Body of pancreas (tissue), 4 donors: Measurements from ENCODE around the gene SLC11A1.

Experiments
- POLR2A ChIP-seq, 3 donors: fragments of 450-650 bp; IDR thresholded peaks; one replicate each; pipeline ENCODE4 v1.6.1; 2016; ENCODE audit warnings: antibody characterized with exemption in 3 of 3, mild to moderate bottlenecking in 2 of 3
- TF ChIP-seq, protein P1 (sequence below), 7 experiments: fragments of 450-650 bp in 4 of 7; fragments of 200-600 bp in 3 of 7; sonication (generic) in 3 of 7; IDR thresholded peaks; one replicate each; pipeline ENCODE4 v1.5.1; 2016 to 2019; ENCODE audit warnings: antibody characterized with exemption in 7 of 7

DNA sequence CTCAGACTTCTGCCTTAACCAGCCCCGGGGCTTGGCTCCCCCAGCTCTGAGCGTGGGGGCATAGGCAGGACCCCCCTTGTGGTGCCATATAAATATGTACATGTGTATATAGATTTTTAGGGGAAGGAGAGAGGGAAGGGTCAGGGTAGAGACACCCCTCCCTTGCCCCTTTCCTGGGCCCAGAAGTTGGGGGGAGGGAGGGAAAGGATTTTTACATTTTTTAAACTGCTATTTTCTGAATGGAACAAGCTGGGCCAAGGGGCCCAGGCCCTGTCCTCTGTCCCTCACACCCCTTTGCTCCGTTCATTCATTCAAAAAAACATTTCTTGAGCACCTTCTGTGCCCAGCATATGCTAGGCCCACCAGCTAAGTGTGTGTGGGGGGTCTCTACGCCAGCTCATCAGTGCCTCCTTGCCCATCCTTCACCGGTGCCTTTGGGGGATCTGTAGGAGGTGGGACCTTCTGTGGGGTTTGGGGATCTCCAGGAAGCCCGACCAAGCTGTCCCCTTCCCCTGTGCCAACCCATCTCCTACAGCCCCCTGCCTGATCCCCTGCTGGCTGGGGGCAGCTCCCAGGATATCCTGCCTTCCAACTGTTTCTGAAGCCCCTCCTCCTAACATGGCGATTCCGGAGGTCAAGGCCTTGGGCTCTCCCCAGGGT is 23.1 kb downstream of the SLC11A1 start:
- TF ChIP-seq, protein P1, sequence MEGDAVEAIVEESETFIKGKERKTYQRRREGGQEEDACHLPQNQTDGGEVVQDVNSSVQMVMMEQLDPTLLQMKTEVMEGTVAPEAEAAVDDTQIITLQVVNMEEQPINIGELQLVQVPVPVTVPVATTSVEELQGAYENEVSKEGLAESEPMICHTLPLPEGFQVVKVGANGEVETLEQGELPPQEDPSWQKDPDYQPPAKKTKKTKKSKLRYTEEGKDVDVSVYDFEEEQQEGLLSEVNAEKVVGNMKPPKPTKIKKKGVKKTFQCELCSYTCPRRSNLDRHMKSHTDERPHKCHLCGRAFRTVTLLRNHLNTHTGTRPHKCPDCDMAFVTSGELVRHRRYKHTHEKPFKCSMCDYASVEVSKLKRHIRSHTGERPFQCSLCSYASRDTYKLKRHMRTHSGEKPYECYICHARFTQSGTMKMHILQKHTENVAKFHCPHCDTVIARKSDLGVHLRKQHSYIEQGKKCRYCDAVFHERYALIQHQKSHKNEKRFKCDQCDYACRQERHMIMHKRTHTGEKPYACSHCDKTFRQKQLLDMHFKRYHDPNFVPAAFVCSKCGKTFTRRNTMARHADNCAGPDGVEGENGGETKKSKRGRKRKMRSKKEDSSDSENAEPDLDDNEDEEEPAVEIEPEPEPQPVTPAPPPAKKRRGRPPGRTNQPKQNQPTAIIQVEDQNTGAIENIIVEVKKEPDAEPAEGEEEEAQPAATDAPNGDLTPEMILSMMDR (IDR thresholded peaks at IDR 0.05): no peak
- TF ChIP-seq POLR2A (IDR thresholded peaks at IDR 0.05): no peak
